ENCODE results near the gene PCP2. TPM values are rescaled to one million over a fixed set of nuclear protein-coding genes. Genes with fewer than 3 reads are reported as not detected.

PCP2 gene
- total and polyA plus RNA-seq, 2 of the 13 experiments (the other 11 are each of a cell fraction or from before 2014, with no cell fraction given), result 0.62 TPM; not detected in 1

DNA sequence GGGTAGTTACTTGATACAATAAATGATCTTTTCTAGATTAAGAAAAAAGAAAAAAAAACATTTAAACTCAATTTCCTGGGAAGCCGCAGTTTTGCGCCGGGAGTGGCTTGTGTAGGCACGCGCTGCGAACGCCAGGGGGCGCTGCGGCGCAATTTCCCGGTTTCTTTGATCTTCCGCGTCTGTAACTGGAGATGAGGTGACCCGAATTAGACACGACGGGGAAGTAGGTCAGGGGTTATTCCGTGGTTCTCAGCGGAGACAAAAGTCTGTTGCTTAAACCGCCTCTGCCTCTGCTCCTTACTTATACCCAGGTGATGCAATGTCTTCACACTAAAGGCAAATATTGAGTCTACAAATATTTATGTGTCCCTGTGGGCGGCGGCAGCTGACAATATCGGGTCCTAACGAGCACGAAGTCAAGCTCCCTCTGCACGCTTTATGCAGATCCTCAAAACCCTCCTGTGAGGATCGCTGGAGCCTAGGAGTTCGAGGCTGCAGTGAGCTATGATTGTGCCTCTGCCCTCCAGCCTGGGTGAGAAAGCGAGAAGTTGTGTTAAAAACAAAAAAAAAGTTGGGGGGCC lies 18.6 kb upstream of the PCP2 start (continued):
- TF ChIP-seq, protein P1, sequence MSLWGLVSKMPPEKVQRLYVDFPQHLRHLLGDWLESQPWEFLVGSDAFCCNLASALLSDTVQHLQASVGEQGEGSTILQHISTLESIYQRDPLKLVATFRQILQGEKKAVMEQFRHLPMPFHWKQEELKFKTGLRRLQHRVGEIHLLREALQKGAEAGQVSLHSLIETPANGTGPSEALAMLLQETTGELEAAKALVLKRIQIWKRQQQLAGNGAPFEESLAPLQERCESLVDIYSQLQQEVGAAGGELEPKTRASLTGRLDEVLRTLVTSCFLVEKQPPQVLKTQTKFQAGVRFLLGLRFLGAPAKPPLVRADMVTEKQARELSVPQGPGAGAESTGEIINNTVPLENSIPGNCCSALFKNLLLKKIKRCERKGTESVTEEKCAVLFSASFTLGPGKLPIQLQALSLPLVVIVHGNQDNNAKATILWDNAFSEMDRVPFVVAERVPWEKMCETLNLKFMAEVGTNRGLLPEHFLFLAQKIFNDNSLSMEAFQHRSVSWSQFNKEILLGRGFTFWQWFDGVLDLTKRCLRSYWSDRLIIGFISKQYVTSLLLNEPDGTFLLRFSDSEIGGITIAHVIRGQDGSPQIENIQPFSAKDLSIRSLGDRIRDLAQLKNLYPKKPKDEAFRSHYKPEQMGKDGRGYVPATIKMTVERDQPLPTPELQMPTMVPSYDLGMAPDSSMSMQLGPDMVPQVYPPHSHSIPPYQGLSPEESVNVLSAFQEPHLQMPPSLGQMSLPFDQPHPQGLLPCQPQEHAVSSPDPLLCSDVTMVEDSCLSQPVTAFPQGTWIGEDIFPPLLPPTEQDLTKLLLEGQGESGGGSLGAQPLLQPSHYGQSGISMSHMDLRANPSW (CRISPR knock-in tag; IDR thresholded peaks at IDR 0.05; ENCODE audit: borderline replicate concordance), result peak; percentile 67; the same call in 1 of the 2 replicates
- TF ChIP-seq PHF8 (CRISPR knock-in tag; IDR thresholded peaks at IDR 0.05), result 0 out of 2 replicates have a peak, but pooled peaks have one; percentile 10
- 0 out of 2 replicates have a peak, but pooled peaks have one; percentile 31 for TF ChIP-seq ZNF780A (CRISPR knock-in tag; IDR thresholded peaks at IDR 0.05)
- TF ChIP-seq MXI1 (IDR thresholded peaks at IDR 0.05; ENCODE audit: borderline replicate concordance, low read depth, low read length), result peak; percentile 66; the same call in 1 of the 3 replicates
- peak; percentile 64; the same call in 1 of the 2 replicates for TF ChIP-seq NFKBIZ (CRISPR knock-in tag; IDR thresholded peaks at IDR 0.05)
- peak; percentile 98 for TF ChIP-seq CEBPG (CRISPR knock-in tag; IDR thresholded peaks at IDR 0.05)
- peak; percentile 98 for TF ChIP-seq TBX2 (CRISPR knock-in tag; IDR thresholded peaks at IDR 0.05; ENCODE audit: borderline replicate concordance)
- peak; percentile 74 for TF ChIP-seq HHEX (CRISPR knock-in tag; IDR thresholded peaks at IDR 0.05)
- TF ChIP-seq ZNF333 (CRISPR knock-in tag; IDR thresholded peaks at IDR 0.05; ENCODE audit: borderline replicate concordance), result no peak
- TF ChIP-seq ZNF878 (CRISPR knock-in tag; IDR thresholded peaks at IDR 0.05), result no peak
- TF ChIP-seq, protein P2, sequence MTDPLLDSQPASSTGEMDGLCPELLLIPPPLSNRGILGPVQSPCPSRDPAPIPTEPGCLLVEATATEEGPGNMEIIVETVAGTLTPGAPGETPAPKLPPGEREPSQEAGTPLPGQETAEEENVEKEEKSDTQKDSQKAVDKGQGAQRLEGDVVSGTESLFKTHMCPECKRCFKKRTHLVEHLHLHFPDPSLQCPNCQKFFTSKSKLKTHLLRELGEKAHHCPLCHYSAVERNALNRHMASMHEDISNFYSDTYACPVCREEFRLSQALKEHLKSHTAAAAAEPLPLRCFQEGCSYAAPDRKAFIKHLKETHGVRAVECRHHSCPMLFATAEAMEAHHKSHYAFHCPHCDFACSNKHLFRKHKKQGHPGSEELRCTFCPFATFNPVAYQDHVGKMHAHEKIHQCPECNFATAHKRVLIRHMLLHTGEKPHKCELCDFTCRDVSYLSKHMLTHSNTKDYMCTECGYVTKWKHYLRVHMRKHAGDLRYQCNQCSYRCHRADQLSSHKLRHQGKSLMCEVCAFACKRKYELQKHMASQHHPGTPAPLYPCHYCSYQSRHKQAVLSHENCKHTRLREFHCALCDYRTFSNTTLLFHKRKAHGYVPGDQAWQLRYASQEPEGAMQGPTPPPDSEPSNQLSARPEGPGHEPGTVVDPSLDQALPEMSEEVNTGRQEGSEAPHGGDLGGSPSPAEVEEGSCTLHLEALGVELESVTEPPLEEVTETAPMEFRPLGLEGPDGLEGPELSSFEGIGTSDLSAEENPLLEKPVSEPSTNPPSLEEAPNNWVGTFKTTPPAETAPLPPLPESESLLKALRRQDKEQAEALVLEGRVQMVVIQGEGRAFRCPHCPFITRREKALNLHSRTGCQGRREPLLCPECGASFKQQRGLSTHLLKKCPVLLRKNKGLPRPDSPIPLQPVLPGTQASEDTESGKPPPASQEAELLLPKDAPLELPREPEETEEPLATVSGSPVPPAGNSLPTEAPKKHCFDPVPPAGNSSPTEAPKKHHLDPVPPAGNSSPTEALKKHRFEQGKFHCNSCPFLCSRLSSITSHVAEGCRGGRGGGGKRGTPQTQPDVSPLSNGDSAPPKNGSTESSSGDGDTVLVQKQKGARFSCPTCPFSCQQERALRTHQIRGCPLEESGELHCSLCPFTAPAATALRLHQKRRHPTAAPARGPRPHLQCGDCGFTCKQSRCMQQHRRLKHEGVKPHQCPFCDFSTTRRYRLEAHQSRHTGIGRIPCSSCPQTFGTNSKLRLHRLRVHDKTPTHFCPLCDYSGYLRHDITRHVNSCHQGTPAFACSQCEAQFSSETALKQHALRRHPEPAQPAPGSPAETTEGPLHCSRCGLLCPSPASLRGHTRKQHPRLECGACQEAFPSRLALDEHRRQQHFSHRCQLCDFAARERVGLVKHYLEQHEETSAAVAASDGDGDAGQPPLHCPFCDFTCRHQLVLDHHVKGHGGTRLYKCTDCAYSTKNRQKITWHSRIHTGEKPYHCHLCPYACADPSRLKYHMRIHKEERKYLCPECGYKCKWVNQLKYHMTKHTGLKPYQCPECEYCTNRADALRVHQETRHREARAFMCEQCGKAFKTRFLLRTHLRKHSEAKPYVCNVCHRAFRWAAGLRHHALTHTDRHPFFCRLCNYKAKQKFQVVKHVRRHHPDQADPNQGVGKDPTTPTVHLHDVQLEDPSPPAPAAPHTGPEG (CRISPR knock-in tag; IDR thresholded peaks at IDR 0.05), result no peak
- TF ChIP-seq EED (CRISPR knock-in tag; IDR thresholded peaks at IDR 0.05), result no peak; the same call in 1 of the 2 replicates
- TF ChIP-seq MED13 (CRISPR knock-in tag; IDR thresholded peaks at IDR 0.05), result no peak
- peak; percentile 99 for TF ChIP-seq RXRA (CRISPR knock-in tag; IDR thresholded peaks at IDR 0.05)
- peak; percentile 51; the same call in 1 of the 2 replicates for TF ChIP-seq ARID2 (CRISPR knock-in tag; IDR thresholded peaks at IDR 0.05; ENCODE audit: borderline replicate concordance)
- TF ChIP-seq ZMAT3 (CRISPR knock-in tag; conservative IDR thresholded peaks at IDR 0.05), result 0 out of 2 replicates have a peak, but pooled peaks have one; percentile 61
- TF ChIP-seq, protein P3, sequence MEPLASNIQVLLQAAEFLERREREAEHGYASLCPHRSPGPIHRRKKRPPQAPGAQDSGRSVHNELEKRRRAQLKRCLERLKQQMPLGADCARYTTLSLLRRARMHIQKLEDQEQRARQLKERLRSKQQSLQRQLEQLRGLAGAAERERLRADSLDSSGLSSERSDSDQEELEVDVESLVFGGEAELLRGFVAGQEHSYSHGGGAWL (CRISPR knock-in tag; IDR thresholded peaks at IDR 0.05), result no peak
- TF ChIP-seq ZNF367 (CRISPR knock-in tag; IDR thresholded peaks at IDR 0.05; ENCODE audit: borderline replicate concordance), result no peak
- TF ChIP-seq ZNF468 (CRISPR knock-in tag; IDR thresholded peaks at IDR 0.05), result no peak
- TF ChIP-seq RAD21 (CRISPR knock-in tag; IDR thresholded peaks at IDR 0.05), result peak; percentile 79
- TF ChIP-seq ZBTB3 (CRISPR knock-in tag; IDR thresholded peaks at IDR 0.05; ENCODE audit: borderline replicate concordance, low read depth), result 0 out of 2 replicates have a peak, but pooled peaks have one; percentile 55
- TF ChIP-seq ZNF501 (CRISPR knock-in tag; IDR thresholded peaks at IDR 0.05), result peak; percentile 78
- TF ChIP-seq CCDC6 (CRISPR knock-in tag; IDR thresholded peaks at IDR 0.05), result peak; percentile 54; the same call in 1 of the 2 replicates
